B cell (primary cell): Measurements from ENCODE around the gene OOSP4A. TPM values are rescaled to one million over a fixed set of nuclear protein-coding genes. Genes with fewer than 3 reads are reported as not detected.

Source experiments
- ATAC-seq: fragments of 200-7000 bp; cut with Tn5 transposase; one replicate; pipeline ENCODE4 v1.10.0; 2021; ENCODE audit warnings: low read depth, mild to moderate bottlenecking, moderate number of reproducible peaks, moderate library complexity
- CTCF ChIA-PET: fragments of 350-600 bp; sonication (Branson Sonifier 250); formaldehyde crosslinking; loops from one replicate; lab custom pipeline; 2021; ENCODE audit warnings: antibody characterized with exemption, inconsistent platforms; lab: Charles Lee
- POLR2A ChIA-PET: fragments of 350-600 bp; sonication (Branson Sonifier 250); formaldehyde crosslinking; loops from one replicate; lab custom pipeline; 2021; ENCODE audit warnings: antibody characterized with exemption; lab: Charles Lee
- DNase-seq: peaks from one replicate; pipeline ENCODE4 v3.0.0; 2013
- H2AFZ ChIP-seq: 2 replicates; pipeline ENCODE4 v1.6.1; 2012; ENCODE audit warnings: mild to moderate bottlenecking, low read depth, low read length; ENCODE audit not compliant: insufficient read depth, poor library complexity, severe bottlenecking
- H3K27ac ChIP-seq, 2 donors: 1 replicate in 1 of 2; 2 replicates in 1 of 2; pipeline ENCODE4 v1.5.1; 2012 to 2013; ENCODE audit warnings: low read length in 2 of 2, mild to moderate bottlenecking in 2 of 2, moderate library complexity in 1 of 2
- H3K27me3 ChIP-seq, 4 experiments: fragments of 200-600 bp in 1 of 4; sonication (generic) in 1 of 4; replicated peaks in 1 of 4; 1 replicate in 2 of 4; 2 replicates in 2 of 4; pipeline versions ENCODE4 v1.6.1 to v1.7.0; 2013 to 2016; ENCODE audit warnings: low read length in 3 of 4, mild to moderate bottlenecking in 2 of 4, mixed read lengths in 1 of 4, moderate library complexity in 1 of 4; ENCODE audit not compliant: insufficient read depth in 4 of 4, control insufficient read depth in 3 of 4; ENCODE audit errors: control extremely low read depth in 1 of 4
- H3K36me3 ChIP-seq, 2 experiments: replicated peaks in 1 of 2; 1 replicate in 1 of 2; 2 replicates in 1 of 2; pipeline versions ENCODE4 v1.6.1 to v1.7.1; 2013; ENCODE audit warnings: low read length in 1 of 2; ENCODE audit not compliant: insufficient read depth in 2 of 2, control insufficient read depth in 1 of 2; ENCODE audit errors: control extremely low read depth in 1 of 2, extremely low read depth in 1 of 2
- H3K4me1 ChIP-seq, 2 donors: fragments of 200-600 bp in 1 of 2; sonication (generic) in 1 of 2; 1 replicate in 1 of 2; 2 replicates in 1 of 2; pipeline versions ENCODE4 v1.5.1 to v1.6.1; 2013 to 2017; ENCODE audit warnings: low read length in 2 of 2; ENCODE audit not compliant: control insufficient read depth in 2 of 2, insufficient read depth in 2 of 2
- H3K4me2 ChIP-seq: replicated peaks from 2 replicates; pipeline ENCODE3; 2012; ENCODE audit warnings: mild to moderate bottlenecking, low read depth, low read length; ENCODE audit not compliant: poor library complexity, severe bottlenecking
- H3K4me3 ChIP-seq, 5 experiments: fragments of 200-600 bp in 1 of 5; sonication (generic) in 1 of 5; 1 replicate in 3 of 5; 2 replicates in 2 of 5; pipeline versions ENCODE4 v1.5.1 to v1.7.0; 2011 to 2016; ENCODE audit warnings: low read length in 4 of 5, mild to moderate bottlenecking in 4 of 5, low read depth in 2 of 5, control low read depth in 1 of 5, moderate library complexity in 1 of 5; ENCODE audit not compliant: insufficient read depth in 1 of 5; ENCODE audit errors: control extremely low read depth in 1 of 5, extremely low read depth in 1 of 5
- H3K79me2 ChIP-seq: fragments of 200-600 bp; sonication (generic); one replicate; pipeline ENCODE4 v1.6.0; 2016; ENCODE audit warnings: low read length; ENCODE audit not compliant: control insufficient read depth, insufficient read depth
- H3K9ac ChIP-seq: fragments of 200-600 bp; sonication (generic); 2 replicates; pipeline ENCODE4 v1.6.1; 2017; ENCODE audit warnings: mild to moderate bottlenecking, low read length, moderate library complexity
- H3K9me3 ChIP-seq, 3 donors: one replicate each; pipeline versions ENCODE4 v1.6.1 to v1.7.1; 2013; ENCODE audit warnings: low read length in 2 of 3; ENCODE audit not compliant: control insufficient read depth in 2 of 3, insufficient read depth in 1 of 3; ENCODE audit errors: control extremely low read depth in 1 of 3
- H4K20me1 ChIP-seq: 2 replicates; pipeline ENCODE4 v1.6.0; 2012; ENCODE audit warnings: mild to moderate bottlenecking, low read length; ENCODE audit not compliant: insufficient read depth, control insufficient read depth, poor library complexity, severe bottlenecking
- H3K27ac Mint-ChIP-seq: one replicate; pipeline ENCODE4 v1.8.0; 2021; ENCODE audit warnings: mixed read lengths
- H3K27me3 Mint-ChIP-seq: one replicate; pipeline ENCODE4 v1.8.0; 2021; ENCODE audit warnings: mixed read lengths
- H3K4me1 Mint-ChIP-seq: one replicate; pipeline ENCODE4 v1.8.0; 2021; ENCODE audit warnings: mixed read lengths
- H3K4me3 Mint-ChIP-seq: one replicate; pipeline ENCODE4 v1.8.0; 2021; ENCODE audit warnings: mixed read lengths
- H3K9me3 Mint-ChIP-seq: one replicate; pipeline ENCODE4 v1.8.0; 2022; ENCODE audit warnings: mixed read lengths; ENCODE audit not compliant: insufficient read depth
- EZH2 ChIP-seq: IDR thresholded peaks from 2 replicates; pipeline ENCODE4 v1.6.1; 2012; ENCODE audit warnings: borderline replicate concordance, low read depth, mild to moderate bottlenecking, moderate library complexity, low read length; ENCODE audit not compliant: insufficient read depth, poor library complexity, severe bottlenecking
- WGBS: methylation state at CpG from one replicate; pipeline ENCODE4 v1.1.5; 2013; ENCODE audit warnings: missing lambda C conversion rate; ENCODE audit not compliant: insufficient coverage; 5-methylcytosine and 5-hydroxymethylcytosine counted together
- intact Hi-C: fragments of 100-400 bp; cut with micrococcal nuclease; formaldehyde crosslinking; loops from one replicate; pipeline ENCODE4 v1.10.0; 2022
- polyA plus RNA-seq: library from polyadenylated mRNA; depleted of rRNA; stranded (reverse); fragments of >200 nt; gene quantifications from 2 replicates; pipeline ENCODE4 v1.2.3, GENCODE V29; 2012
- total RNA-seq, 2 donors: library from RNA; stranded (reverse); fragments of 120-200 nt in 1 of 2; gene quantifications; 1 replicate in 1 of 2; 2 replicates in 1 of 2; pipeline versions ENCODE4 v1.2.3 to v1.2.4, GENCODE V29; 2013 to 2022
- TF ChIP-seq, protein P1 (sequence below): fragments of 200-600 bp; IDR thresholded peaks from one replicate; pipeline ENCODE4 v1.8.0; 2022; ENCODE audit warnings: antibody characterized with exemption, mild to moderate bottlenecking

OOSP4A gene
- total and polyA plus RNA-seq, 2 donors (not counting 1 experiment from before 2014, with no cell fraction given), result not detected

DNA sequence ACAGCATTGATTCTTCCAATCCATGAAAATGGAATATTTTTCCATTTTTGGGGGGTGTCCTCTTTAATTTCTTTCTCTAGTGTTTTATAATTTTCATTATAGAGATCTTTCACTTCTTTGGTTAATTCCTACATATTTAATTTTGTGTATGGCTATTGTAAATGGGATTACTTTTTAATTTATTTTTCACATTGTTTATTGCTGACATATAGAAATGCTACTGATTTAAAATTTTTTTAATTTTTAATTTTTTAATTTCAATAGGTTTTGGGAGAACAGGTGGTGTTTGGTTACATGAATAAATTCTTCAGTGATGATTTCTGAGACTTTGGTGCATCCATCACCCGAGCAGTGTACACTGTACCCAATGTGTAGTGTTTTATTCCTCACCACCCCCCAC, 26.6 kb downstream of the OOSP4A start:
- no peak overlapping the region for H3K4me3 Mint-ChIP-seq
- no peak overlapping the region for H3K27ac ChIP-seq
- no peaks in the 10 kb centered on the region for H3K4me1 Mint-ChIP-seq
- H3K79me2 ChIP-seq, result no peaks in the 10 kb centered on the region
- intact Hi-C loops, result no loop called here
- H3K4me1 ChIP-seq, result no peaks in the 10 kb centered on the region
- ATAC-seq (no peak), DNase-seq (no peak)
- no peak overlapping the region for H3K9ac ChIP-seq
- H3K27me3 Mint-ChIP-seq, result peaks cover 22% of the 10 kb centered on the region
- no peaks in the 10 kb centered on the region for H3K27me3 ChIP-seq
- TF ChIP-seq EZH2, result no peak
- TF ChIP-seq, protein P1, sequence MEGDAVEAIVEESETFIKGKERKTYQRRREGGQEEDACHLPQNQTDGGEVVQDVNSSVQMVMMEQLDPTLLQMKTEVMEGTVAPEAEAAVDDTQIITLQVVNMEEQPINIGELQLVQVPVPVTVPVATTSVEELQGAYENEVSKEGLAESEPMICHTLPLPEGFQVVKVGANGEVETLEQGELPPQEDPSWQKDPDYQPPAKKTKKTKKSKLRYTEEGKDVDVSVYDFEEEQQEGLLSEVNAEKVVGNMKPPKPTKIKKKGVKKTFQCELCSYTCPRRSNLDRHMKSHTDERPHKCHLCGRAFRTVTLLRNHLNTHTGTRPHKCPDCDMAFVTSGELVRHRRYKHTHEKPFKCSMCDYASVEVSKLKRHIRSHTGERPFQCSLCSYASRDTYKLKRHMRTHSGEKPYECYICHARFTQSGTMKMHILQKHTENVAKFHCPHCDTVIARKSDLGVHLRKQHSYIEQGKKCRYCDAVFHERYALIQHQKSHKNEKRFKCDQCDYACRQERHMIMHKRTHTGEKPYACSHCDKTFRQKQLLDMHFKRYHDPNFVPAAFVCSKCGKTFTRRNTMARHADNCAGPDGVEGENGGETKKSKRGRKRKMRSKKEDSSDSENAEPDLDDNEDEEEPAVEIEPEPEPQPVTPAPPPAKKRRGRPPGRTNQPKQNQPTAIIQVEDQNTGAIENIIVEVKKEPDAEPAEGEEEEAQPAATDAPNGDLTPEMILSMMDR, result no peak
- ChIA-PET POLR2A (no interaction called here), CTCF (no interaction called here)
- no peaks in the 10 kb centered on the region for H3K36me3 ChIP-seq
- no peak overlapping the region for H3K27ac Mint-ChIP-seq
- H3K4me3 ChIP-seq, result no peak overlapping the region
- no peak overlapping the region for H2AFZ ChIP-seq
- no peaks in the 10 kb centered on the region for H4K20me1 ChIP-seq
- peaks cover 16% of the 10 kb centered on the region for H3K9me3 Mint-ChIP-seq
- no peak overlapping the region for H3K4me2 ChIP-seq
- H3K9me3 ChIP-seq, result peaks cover 0 to 9% (median 3%) of the 10 kb centered on the region in 3 donors
- no CpG with 5 or more reads among the region's 1 CpG for WGBS

DNA sequence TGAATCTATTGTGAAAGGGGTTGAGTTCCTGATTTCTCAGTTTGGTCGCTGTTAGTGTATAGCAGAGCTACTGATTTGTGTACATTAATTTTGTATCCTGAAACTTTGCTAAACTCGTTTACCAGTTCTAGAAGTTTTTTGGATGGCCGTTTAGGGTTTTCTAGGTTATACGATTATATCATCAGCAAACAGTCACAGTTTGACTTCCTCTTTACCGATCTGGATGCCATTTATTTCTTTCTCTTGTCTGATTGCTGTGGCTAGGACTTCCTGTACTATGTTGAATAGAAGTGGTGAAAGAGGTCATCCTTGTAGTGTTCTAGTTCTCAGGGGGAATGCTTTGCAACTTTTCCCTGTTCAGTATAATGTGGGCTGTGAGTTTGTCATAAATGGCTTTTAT, 28.6 kb downstream of the OOSP4A start:
- Mint-ChIP-seq H3K4me1 (no peaks in the 10 kb centered on the region), H3K27ac (no peak overlapping the region), H3K4me3 (no peak overlapping the region), H3K9me3 (peaks cover 16% of the 10 kb centered on the region), H3K27me3 (peaks cover 22% of the 10 kb centered on the region)
- no peak for DNase-seq
- intact Hi-C loops, result no loop called here
- no peaks in the 10 kb centered on the region for H3K79me2 ChIP-seq
- ChIA-PET CTCF (no interaction called here), POLR2A (no interaction called here)
- H3K36me3 ChIP-seq, result no peaks in the 10 kb centered on the region
- H3K4me2 ChIP-seq, result no peak overlapping the region
- H4K20me1 ChIP-seq, result no peaks in the 10 kb centered on the region
- 14% methylated on average over 1 of the region's 5 CpGs for WGBS
- TF ChIP-seq, protein P1, result no peak
- TF ChIP-seq EZH2, result no peak
- no peaks in the 10 kb centered on the region for H3K4me1 ChIP-seq
- no peak overlapping the region for H2AFZ ChIP-seq
- H3K9ac ChIP-seq, result no peak overlapping the region
- no peak for ATAC-seq
- H3K4me3 ChIP-seq, result no peak overlapping the region
- peaks cover 0 to 9% (median 3%) of the 10 kb centered on the region in 3 donors for H3K9me3 ChIP-seq
- no peak overlapping the region for H3K27ac ChIP-seq
- H3K27me3 ChIP-seq, result no peaks in the 10 kb centered on the region
